Measurements from ENCODE around the gene ADCY5.

Gene ADCY5

DNA sequence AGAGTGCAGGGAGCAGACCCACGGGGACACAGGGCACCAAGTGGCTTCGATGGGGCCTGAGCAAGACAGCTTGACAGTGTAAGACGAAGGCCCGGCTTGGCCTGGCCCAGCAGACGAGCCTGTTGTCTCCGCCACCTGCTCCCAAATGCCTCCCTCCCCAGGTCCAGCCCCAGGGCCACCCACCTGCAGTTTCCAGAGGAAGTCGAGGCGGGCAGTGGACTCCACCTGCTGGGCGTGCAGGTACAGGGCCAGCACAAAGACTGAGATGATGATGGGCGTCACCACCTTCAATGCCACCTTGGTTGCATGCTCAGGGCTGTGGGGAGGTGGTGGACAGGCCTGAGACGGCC is 153.0 kb downstream of the ADCY5 start:
- Histone ChIP-seq H3K27me3 (ENCODE audit: insufficient read depth, low read length, poor library complexity) (peaks cover 10% of the 10 kb centered on the region), H3K4me1 (ENCODE audit: insufficient read depth, low read length) (no peaks in the 10 kb centered on the region), H3K36me3 (ENCODE audit: insufficient read depth, low read length) (no peaks in the 10 kb centered on the region), H4K20me1 (ENCODE audit: insufficient read depth, low read length) (no peaks in the 10 kb centered on the region), H3K79me2 (ENCODE audit: insufficient read depth, low read length) (no peaks in the 10 kb centered on the region), H3K27ac (ENCODE audit: low read length) (no peak overlapping the region), H2AFZ (ENCODE audit: low read depth, low read length) (no peak overlapping the region), H3K4me2 (ENCODE audit: insufficient read depth, low read length) (no peak overlapping the region), H3K9me3 (ENCODE audit: insufficient read depth, low read length, severe bottlenecking) (no peaks in the 10 kb centered on the region), H3K9ac (ENCODE audit: low read depth, low read length) (no peak overlapping the region), H3K4me3 (ENCODE audit: low read depth in 1 of 2, low read length in 2 of 2) (no peak overlapping the region)
- no peak for ATAC-seq (ENCODE audit: insufficient read depth, low read depth)
- TF ChIP-seq EZH2 (IDR thresholded peaks at IDR 0.05; ENCODE audit: borderline replicate concordance, low read depth, low read length, severe bottlenecking) (no peak), CTCF (IDR thresholded peaks at IDR 0.05; ENCODE audit: borderline replicate concordance, extremely low read depth, low read length, poor library complexity, severe bottlenecking) (no peak)
- DNase-seq: no peak

DNA sequence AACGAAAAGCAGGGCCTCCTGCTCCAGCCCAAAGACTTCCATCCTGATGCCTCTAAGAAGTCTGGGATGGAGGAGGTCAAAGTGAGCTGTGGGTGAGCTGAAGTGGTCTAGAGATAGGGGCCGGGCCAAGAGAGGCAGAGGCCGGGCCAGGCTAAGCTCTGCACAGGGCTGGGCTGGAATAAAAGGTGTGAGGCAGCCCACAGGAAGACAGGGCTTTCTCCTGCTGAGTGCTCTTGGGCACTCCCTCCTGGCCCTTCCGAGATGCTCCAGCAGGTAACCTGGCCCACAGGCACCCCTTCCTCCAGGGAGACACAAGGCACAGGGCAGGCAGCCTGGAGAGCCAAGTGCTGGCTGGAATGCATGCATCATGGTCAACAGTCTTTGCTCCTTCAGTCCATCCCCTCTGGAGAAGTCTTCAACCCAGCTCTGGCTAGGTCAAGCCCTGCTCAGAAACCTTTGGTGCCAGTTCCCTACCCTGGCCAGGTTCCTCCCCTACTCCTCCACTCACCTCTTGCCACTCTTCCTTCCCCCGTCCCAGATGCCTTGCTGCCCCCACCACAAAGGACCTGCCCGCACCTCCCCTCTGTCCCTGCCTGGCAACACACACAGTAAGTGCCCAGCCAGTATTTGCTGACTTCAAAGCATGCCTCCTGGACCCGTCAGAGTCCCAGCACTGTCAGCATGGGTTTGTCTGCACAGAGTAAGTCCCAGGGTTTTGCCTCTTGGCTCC is 153.6 kb downstream of the ADCY5 start:
- H3K27me3 ChIP-seq (ENCODE audit: insufficient read depth, low read length, poor library complexity): peaks cover 10% of the 10 kb centered on the region
- H3K27ac ChIP-seq (ENCODE audit: low read length): no peak overlapping the region
- TF ChIP-seq EZH2 (IDR thresholded peaks at IDR 0.05; ENCODE audit: borderline replicate concordance, low read depth, low read length, severe bottlenecking): no peak
- no peak overlapping the region for H3K9ac ChIP-seq (ENCODE audit: low read depth, low read length)
- H3K4me3 ChIP-seq (ENCODE audit: low read depth in 1 of 2, low read length in 2 of 2): no peak overlapping the region
- no peaks in the 10 kb centered on the region for H4K20me1 ChIP-seq (ENCODE audit: insufficient read depth, low read length)
- H2AFZ ChIP-seq (ENCODE audit: low read depth, low read length): no peak overlapping the region
- no peak overlapping the region for H3K4me2 ChIP-seq (ENCODE audit: insufficient read depth, low read length)
- ATAC-seq (ENCODE audit: insufficient read depth, low read depth): no peak
- no peaks in the 10 kb centered on the region for H3K79me2 ChIP-seq (ENCODE audit: insufficient read depth, low read length)
- no peaks in the 10 kb centered on the region for H3K4me1 ChIP-seq (ENCODE audit: insufficient read depth, low read length)
- no peaks in the 10 kb centered on the region for H3K9me3 ChIP-seq (ENCODE audit: insufficient read depth, low read length, severe bottlenecking)
- DNase-seq: no peak
- no peaks in the 10 kb centered on the region for H3K36me3 ChIP-seq (ENCODE audit: insufficient read depth, low read length)

DNA sequence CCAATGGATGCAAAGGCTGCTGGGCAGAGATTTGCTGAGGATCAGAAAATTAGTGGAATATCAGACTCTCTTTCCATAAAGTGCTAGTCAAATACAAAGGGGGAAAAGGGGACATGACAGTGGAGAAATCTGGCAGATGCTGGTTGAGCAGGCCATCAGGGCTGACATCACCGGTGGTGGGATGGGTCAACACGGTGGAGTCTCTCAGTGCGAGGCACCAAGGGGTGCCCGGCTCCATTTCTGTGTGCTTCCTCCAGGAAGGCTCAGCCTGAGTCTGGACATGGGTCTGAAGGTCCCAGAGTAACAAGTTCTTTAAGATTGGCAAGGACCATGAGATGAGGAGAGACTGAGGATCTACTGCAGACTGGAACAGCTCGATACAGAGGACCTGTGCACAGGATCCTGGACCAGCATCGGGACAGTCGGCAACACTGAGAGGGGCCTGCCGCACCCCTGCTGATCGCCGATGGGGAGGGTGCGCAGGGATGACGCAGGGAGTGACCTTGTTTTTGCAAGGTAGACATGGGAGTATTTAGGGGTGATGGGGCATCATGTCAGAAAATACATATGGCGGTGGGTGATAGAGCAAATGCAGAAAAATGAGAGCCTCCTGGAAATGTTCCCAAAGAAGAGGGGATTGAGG is 154.5 kb downstream of the ADCY5 start:
- ATAC-seq (ENCODE audit: insufficient read depth, low read depth) (no peak), DNase-seq (no peak)
- Histone ChIP-seq H2AFZ (ENCODE audit: low read depth, low read length) (no peak overlapping the region), H3K27me3 (ENCODE audit: insufficient read depth, low read length, poor library complexity) (peaks cover 10% of the 10 kb centered on the region), H3K36me3 (ENCODE audit: insufficient read depth, low read length) (no peaks in the 10 kb centered on the region), H3K4me3 (ENCODE audit: low read depth in 1 of 2, low read length in 2 of 2) (no peak overlapping the region), H3K4me2 (ENCODE audit: insufficient read depth, low read length) (no peak overlapping the region), H3K4me1 (ENCODE audit: insufficient read depth, low read length) (no peaks in the 10 kb centered on the region), H3K27ac (ENCODE audit: low read length) (no peak overlapping the region), H4K20me1 (ENCODE audit: insufficient read depth, low read length) (no peaks in the 10 kb centered on the region), H3K9ac (ENCODE audit: low read depth, low read length) (no peak overlapping the region), H3K9me3 (ENCODE audit: insufficient read depth, low read length, severe bottlenecking) (no peaks in the 10 kb centered on the region), H3K79me2 (ENCODE audit: insufficient read depth, low read length) (no peaks in the 10 kb centered on the region)
- TF ChIP-seq EZH2 (IDR thresholded peaks at IDR 0.05; ENCODE audit: borderline replicate concordance, low read depth, low read length, severe bottlenecking) (no peak), CTCF (IDR thresholded peaks at IDR 0.05; ENCODE audit: borderline replicate concordance, extremely low read depth, low read length, poor library complexity, severe bottlenecking) (no peak)
